HCT116 (cell line): Measurements from ENCODE around the gene KLHL10. TPM values are rescaled to one million over a fixed set of nuclear protein-coding genes. Genes with fewer than 3 reads are reported as not detected.

Source experiments
- ATAC-seq: fragments of 200-7000 bp; cut with Tn5 transposase; 2 replicates; pipeline ENCODE4 v1.9.1; 2020; ENCODE audit warnings: mild to moderate bottlenecking, moderate library complexity
- BruUV-seq: library from RNA; stranded (reverse); fragments of 400-500 nt; replicated peaks from 2 replicates; lab custom pipeline; 2021; lab: Mats Ljungman, UMichigan
- CTCF ChIA-PET: fragments of 300-600 bp; sonication (Branson Sonifier 250); formaldehyde crosslinking; loops from one replicate; lab custom pipeline; 2021; ENCODE audit warnings: antibody characterized with exemption; lab: Charles Lee
- POLR2A ChIA-PET: fragments of 300-600, 350-600 bp; sonication (Branson Sonifier 250); formaldehyde crosslinking; loops from one replicate; lab custom pipeline; 2021; ENCODE audit warnings: antibody characterized with exemption; lab: Charles Lee
- RAD21 ChIA-PET, 2 experiments: fragments of 300-600 bp; sonication (Branson Sonifier 250); formaldehyde crosslinking; loops; one replicate each; lab custom pipeline; 2023; ENCODE audit warnings: low total read pairs in 2 of 2; ENCODE audit not compliant: uncharacterized antibody in 2 of 2, unreplicated experiment in 2 of 2, low non-redundant PET in 1 of 2; lab: Charles Lee
- DNase-seq: peaks from one replicate; pipeline ENCODE4 v3.0.0-alpha.2; 2010; ENCODE audit warnings: low read depth, low spot score
- H2AFZ ChIP-seq: fragments of 200-600 bp; shearing (Covaris generic), sonication (generic); 2 replicates; pipeline ENCODE4 v1.6.1; 2017; ENCODE audit warnings: low read depth, mixed run types, mixed read lengths, antibody characterized with exemption, low read length; ENCODE audit not compliant: poor library complexity, severe bottlenecking
- H3K27ac ChIP-seq: 2 replicates; pipeline ENCODE4 v1.5.1; 2012; ENCODE audit warnings: low read depth, low read length
- H3K27me3 ChIP-seq: fragments of 200-600 bp; sonication (generic); 2 replicates; pipeline ENCODE4 v1.6.1; 2016; ENCODE audit warnings: mixed run types, low read length, mixed read lengths; ENCODE audit not compliant: insufficient read depth
- H3K36me3 ChIP-seq, 2 experiments: fragments of 200-500 bp in 1 of 2; fragments of 200-600 bp in 1 of 2; sonication (Bioruptor generic) in 1 of 2; sonication (generic) in 1 of 2; 2 replicates each; pipeline versions ENCODE4 v1.5.1 to v1.6.1; 2014 to 2016; ENCODE audit warnings: low read length in 2 of 2, inconsistent platforms in 1 of 2, mixed read lengths in 1 of 2, mixed run types in 1 of 2; ENCODE audit not compliant: insufficient read depth in 2 of 2, control insufficient read depth in 1 of 2
- H3K4me1 ChIP-seq, 2 experiments: fragments of 200-600 bp in 1 of 2; sonication (generic) in 1 of 2; 2 replicates each; pipeline versions ENCODE4 v1.5.1 to v1.6.1; 2012 to 2017; ENCODE audit warnings: low read length in 2 of 2, inconsistent platforms in 1 of 2, mild to moderate bottlenecking in 1 of 2, mixed read lengths in 1 of 2, mixed run types in 1 of 2, moderate library complexity in 1 of 2; ENCODE audit not compliant: insufficient read depth in 2 of 2, control insufficient read depth in 1 of 2
- H3K4me2 ChIP-seq: fragments of 200-600 bp; sonication (generic); 2 replicates; pipeline ENCODE4 v1.6.1; 2017; ENCODE audit warnings: mixed run types, low read length, mixed read lengths
- H3K4me3 ChIP-seq, 2 experiments: fragments of 200-600 bp in 1 of 2; sonication (generic) in 1 of 2; replicated peaks in 1 of 2; 2 replicates each; pipeline ENCODE4 v1.5.1; 2011 to 2016; ENCODE audit warnings: low read length in 2 of 2, control low read depth in 1 of 2, low read depth in 1 of 2, mild to moderate bottlenecking in 1 of 2, mixed read lengths in 1 of 2, mixed run types in 1 of 2
- H3K79me2 ChIP-seq: fragments of 200-600 bp; sonication (generic); 2 replicates; pipeline ENCODE4 v1.6.1; 2017; ENCODE audit warnings: mild to moderate bottlenecking, mixed run types, low read length, moderate library complexity, mixed read lengths; ENCODE audit not compliant: insufficient read depth
- H3K9ac ChIP-seq: fragments of 200-600 bp; sonication (generic); 2 replicates; pipeline ENCODE4 v1.6.1; 2016; ENCODE audit warnings: low read length, mixed read lengths
- H3K9me2 ChIP-seq: fragments of 200-600 bp; sonication (generic), shearing (Covaris generic); 2 replicates; pipeline ENCODE4 v1.6.1; 2017; ENCODE audit warnings: mixed run types, mild to moderate bottlenecking, moderate library complexity; ENCODE audit not compliant: insufficient read depth
- H3K9me3 ChIP-seq, 2 experiments: fragments of 200-500 bp in 1 of 2; fragments of 200-600 bp in 1 of 2; sonication (Bioruptor generic) in 1 of 2; sonication (generic) in 1 of 2; 2 replicates each; pipeline ENCODE4 v1.6.1; 2014 to 2017; ENCODE audit warnings: low read length in 2 of 2, mixed read lengths in 2 of 2, inconsistent platforms in 1 of 2, low read depth in 1 of 2, mild to moderate bottlenecking in 1 of 2, mixed run types in 1 of 2, moderate library complexity in 1 of 2; ENCODE audit not compliant: control insufficient read depth in 1 of 2, insufficient read depth in 1 of 2
- H4K20me1 ChIP-seq: fragments of 200-600 bp; sonication (generic), shearing (Covaris generic); 2 replicates; pipeline ENCODE4 v1.6.1; 2017; ENCODE audit warnings: mixed run types, mild to moderate bottlenecking, moderate library complexity; ENCODE audit not compliant: insufficient read depth
- ATF3 ChIP-seq: IDR thresholded peaks from 2 replicates; pipeline ENCODE4 v1.6.1; 2012
- CBX3 ChIP-seq: IDR thresholded peaks from 2 replicates; pipeline ENCODE4 v1.6.1; 2012; ENCODE audit warnings: low read depth
- CEBPB ChIP-seq: IDR thresholded peaks from 2 replicates; pipeline ENCODE4 v1.6.1; 2012; ENCODE audit warnings: low read depth
- CTCF ChIP-seq, 3 experiments: fragments of 200-600 bp in 1 of 3; sonication (generic) in 1 of 3; IDR thresholded peaks in 2 of 3; conservative IDR thresholded peaks in 1 of 3; 2 replicates each; pipeline ENCODE4 v1.5.1; 2012 to 2017; ENCODE audit warnings: low read depth in 2 of 3, low read length in 2 of 3, antibody characterized with exemption in 1 of 3, borderline replicate concordance in 1 of 3, control low read depth in 1 of 3, mild to moderate bottlenecking in 1 of 3, mixed read lengths in 1 of 3, mixed run types in 1 of 3, moderate library complexity in 1 of 3; ENCODE audit not compliant: insufficient read depth in 1 of 3
- EGR1 ChIP-seq: IDR thresholded peaks from 2 replicates; pipeline ENCODE4 v1.6.1; 2012; ENCODE audit warnings: low read depth
- EZH2 ChIP-seq: fragments of 200-600 bp; sonication (generic); IDR thresholded peaks from 2 replicates; pipeline ENCODE4 v1.6.1; 2017; ENCODE audit warnings: antibody characterized with exemption, mixed run types
- EZH2phosphoT487 ChIP-seq: fragments of 200-600 bp; IDR thresholded peaks from 2 replicates; pipeline ENCODE4 v1.6.1; 2018; ENCODE audit warnings: antibody characterized with exemption, borderline replicate concordance
- FOSL1 ChIP-seq: IDR thresholded peaks from 2 replicates; pipeline ENCODE4 v1.6.1; 2012; ENCODE audit warnings: low read depth
- JUND ChIP-seq: IDR thresholded peaks from 2 replicates; pipeline ENCODE4 v1.6.1; 2012
- MAX ChIP-seq: IDR thresholded peaks from 2 replicates; pipeline ENCODE4 v1.6.1; 2012
- POLR2A ChIP-seq: IDR thresholded peaks from 2 replicates; pipeline ENCODE4 v1.7.0; 2011; ENCODE audit warnings: borderline replicate concordance; ENCODE audit not compliant: insufficient read depth, insufficient read length; ENCODE audit errors: extremely low read depth
- RAD21 ChIP-seq: IDR thresholded peaks from 2 replicates; pipeline ENCODE4 v1.6.1; 2012; ENCODE audit warnings: low read depth, mild to moderate bottlenecking
- TCF7L2 ChIP-seq: IDR thresholded peaks from 2 replicates; pipeline ENCODE4 v1.7.0; 2011; ENCODE audit warnings: borderline replicate concordance, inconsistent platforms; ENCODE audit not compliant: insufficient read depth, insufficient read length; ENCODE audit errors: extremely low read depth
- YY1 ChIP-seq: IDR thresholded peaks from 2 replicates; pipeline ENCODE4 v1.6.1; 2011; ENCODE audit warnings: low read length, low read depth, moderate library complexity, mild to moderate bottlenecking; ENCODE audit not compliant: insufficient replicate concordance; ENCODE audit errors: extremely low read depth
- ZBTB33 ChIP-seq: IDR thresholded peaks from 2 replicates; pipeline ENCODE4 v1.6.1; 2011; ENCODE audit warnings: mild to moderate bottlenecking, low read length, moderate library complexity; ENCODE audit not compliant: insufficient replicate concordance; ENCODE audit errors: extremely low read depth
- intact Hi-C: fragments of 100-400 bp; cut with micrococcal nuclease; formaldehyde crosslinking; loops from 2 replicates; pipeline ENCODE4 v1.10.0; 2022
- total RNA-seq: library from RNA; stranded (reverse); gene quantifications from one replicate; pipeline ENCODE4 v1.2.1, GENCODE V29; 2021; ENCODE audit not compliant: unreplicated experiment

Gene KLHL10
- total RNA-seq, 1 experiment from 2014 or later = not detected

- TF ChIP-seq CTCF (IDR thresholded peaks at IDR 0.05 in 2 of 3, conservative IDR thresholded peaks at IDR 0.05 in 1 of 3; ENCODE audit: borderline replicate concordance in 1 of 3, insufficient read depth in 1 of 3, low read depth in 2 of 3, low read length in 2 of 3) = no peak
- TF ChIP-seq EGR1 = no peak
- no peak for TF ChIP-seq POLR2A
These were observed 45.1 kb downstream of the KLHL10 start (continued) for GRCh38 chr17:41882756-41883155.

- no peaks in the 10 kb centered on the region for H3K9me3 ChIP-seq
- intact Hi-C loops = loop anchor here (1.0 kb wide), 1 partner anchor 147 kb away; no protein-coding TSS in a partner anchor
- H4K20me1 ChIP-seq = no peaks in the 10 kb centered on the region
- no peak overlapping the region for H3K4me3 ChIP-seq
- ATAC-seq = peak; percentile 71; the same call in 1 of the 2 replicates
- no peaks in the 10 kb centered on the region for H3K27me3 ChIP-seq
- 0 out of 2 replicates have a peak, but pooled peaks cover 2% of the 10 kb centered on the region for H3K79me2 ChIP-seq
- H3K9ac ChIP-seq = no peak overlapping the region
- H2AFZ ChIP-seq = no peak overlapping the region
- TF ChIP-seq EZH2 (no peak), JUND (no peak), ZBTB33 (no peak), RAD21 (peak; percentile 70), CEBPB (no peak), CTCF (IDR thresholded peaks at IDR 0.05 in 2 of 3, conservative IDR thresholded peaks at IDR 0.05 in 1 of 3; ENCODE audit: borderline replicate concordance in 1 of 3, insufficient read depth in 1 of 3, low read depth in 2 of 3, low read length in 2 of 3) (peak; percentile 46 to 54 (median 48); a peak in 4 of 6 replicates), MAX (no peak), TCF7L2 (no peak), ATF3 (no peak), YY1 (no peak), EGR1 (no peak), FOSL1 (no peak), EZH2phosphoT487 (no peak), CBX3 (no peak)
- TF ChIP-seq, all 23 proteins: peak for 2
- Histone ChIP-seq H3K9me2 (no peaks in the 10 kb centered on the region), H3K27ac (no peak overlapping the region), H3K36me3 (peaks cover 55 to 71% of the 10 kb centered on the region in 2 experiments), H3K4me1 (no peaks in the 10 kb centered on the region), H3K4me2 (no peak overlapping the region)
- ChIA-PET CTCF (no interaction called here), RAD21 (no interaction called here), POLR2A (no interaction called here)
- no TSS peak for BruUV-seq
- no peak for DNase-seq
These were observed 48.1 kb downstream of the KLHL10 start for GRCh38 chr17:41885733-41886132.
